Measurements from ENCODE around the gene PSMA5.

DNA sequence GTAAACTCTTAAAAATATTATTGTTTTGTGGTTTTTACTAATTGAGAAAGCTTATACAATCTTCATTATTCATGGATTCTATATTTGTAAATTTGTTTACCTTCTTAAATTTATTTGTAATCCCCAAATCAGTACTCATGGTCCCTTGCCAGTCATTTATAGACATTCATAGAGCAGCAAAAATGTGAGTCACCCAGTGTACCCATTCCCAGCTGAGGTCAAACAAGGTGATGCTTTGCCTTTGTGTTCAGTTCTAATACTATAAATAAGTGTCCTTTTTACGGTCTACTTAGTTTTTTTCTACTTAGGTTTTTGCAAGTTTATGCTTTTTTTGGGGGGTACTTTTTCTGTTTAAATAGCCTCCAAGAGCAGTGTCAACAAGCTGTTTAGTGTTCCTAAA, 64.6 kb downstream of the PSMA5 start:
- TF ChIP-seq, protein P1, sequence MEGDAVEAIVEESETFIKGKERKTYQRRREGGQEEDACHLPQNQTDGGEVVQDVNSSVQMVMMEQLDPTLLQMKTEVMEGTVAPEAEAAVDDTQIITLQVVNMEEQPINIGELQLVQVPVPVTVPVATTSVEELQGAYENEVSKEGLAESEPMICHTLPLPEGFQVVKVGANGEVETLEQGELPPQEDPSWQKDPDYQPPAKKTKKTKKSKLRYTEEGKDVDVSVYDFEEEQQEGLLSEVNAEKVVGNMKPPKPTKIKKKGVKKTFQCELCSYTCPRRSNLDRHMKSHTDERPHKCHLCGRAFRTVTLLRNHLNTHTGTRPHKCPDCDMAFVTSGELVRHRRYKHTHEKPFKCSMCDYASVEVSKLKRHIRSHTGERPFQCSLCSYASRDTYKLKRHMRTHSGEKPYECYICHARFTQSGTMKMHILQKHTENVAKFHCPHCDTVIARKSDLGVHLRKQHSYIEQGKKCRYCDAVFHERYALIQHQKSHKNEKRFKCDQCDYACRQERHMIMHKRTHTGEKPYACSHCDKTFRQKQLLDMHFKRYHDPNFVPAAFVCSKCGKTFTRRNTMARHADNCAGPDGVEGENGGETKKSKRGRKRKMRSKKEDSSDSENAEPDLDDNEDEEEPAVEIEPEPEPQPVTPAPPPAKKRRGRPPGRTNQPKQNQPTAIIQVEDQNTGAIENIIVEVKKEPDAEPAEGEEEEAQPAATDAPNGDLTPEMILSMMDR (optimal IDR thresholded peaks at IDR 0.05 in 1 of 3, IDR thresholded peaks at IDR 0.05 in 1 of 3, conservative IDR thresholded peaks at IDR 0.05 in 1 of 3; ENCODE audit: extremely low read depth in 1 of 3, insufficient read depth in 2 of 3, low read length in 3 of 3) = no peak
- TF ChIP-seq EZH2 (IDR thresholded peaks at IDR 0.05; ENCODE audit: low read length) = no peak
